ENCODE measurements around the gene SLC46A1. TPM values are rescaled to one million over a fixed set of nuclear protein-coding genes. Genes with fewer than 3 reads are reported as not detected.

The SLC46A1 gene
- total RNA-seq, 1 donor, result 3.5 TPM

DNA sequence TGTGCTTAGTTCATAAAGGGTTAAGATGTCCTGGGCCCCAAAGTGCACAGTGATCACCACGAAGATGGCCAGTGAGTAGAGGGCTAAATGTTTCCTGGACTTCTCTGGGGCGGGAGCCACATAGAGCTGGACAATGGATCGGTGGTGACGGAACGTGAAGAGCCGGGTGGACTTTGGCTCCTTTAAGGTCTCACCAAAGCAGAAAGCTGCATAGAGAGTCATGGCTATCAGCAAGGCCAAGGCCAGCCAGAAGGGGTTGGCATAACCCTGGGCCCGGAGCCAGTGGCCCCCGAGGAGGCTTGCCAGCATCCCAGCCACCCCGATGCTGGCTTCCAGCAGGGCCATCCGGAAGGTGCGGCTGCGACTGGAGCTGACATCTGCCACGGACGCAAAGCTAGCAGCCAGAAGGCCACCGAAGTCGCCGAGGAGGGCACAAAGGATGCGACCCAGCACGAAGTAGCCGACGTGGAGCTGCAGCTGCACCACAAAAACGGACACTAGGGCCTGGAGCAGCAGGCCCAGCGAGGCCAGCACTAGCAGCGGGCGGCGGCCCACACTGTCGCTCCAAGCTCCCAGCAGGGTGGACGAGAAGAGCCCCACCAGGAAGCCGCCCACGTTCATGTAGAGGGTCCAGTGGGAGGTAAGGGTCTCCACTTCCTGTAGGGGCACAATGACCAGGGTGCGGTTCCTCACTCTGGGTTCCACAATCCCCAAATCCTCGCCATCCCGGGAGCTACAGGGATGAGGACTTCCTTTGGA, 1.0 kb downstream of the SLC46A1 start:
- DNase-seq (ENCODE audit: low read depth in 2 of 3, low spot score in 2 of 3), result no peak

GRCh38 chr17:28404461-28404811, 1.6 kb downstream of the SLC46A1 start:
- DNase-seq (ENCODE audit: low read depth in 2 of 3, low spot score in 2 of 3), result no peak

- DNase-seq (ENCODE audit: low read depth in 2 of 3, low spot score in 2 of 3), result no peak
These were observed 2.0 kb downstream of the SLC46A1 start for GRCh38 chr17:28404007-28404406.

DNA sequence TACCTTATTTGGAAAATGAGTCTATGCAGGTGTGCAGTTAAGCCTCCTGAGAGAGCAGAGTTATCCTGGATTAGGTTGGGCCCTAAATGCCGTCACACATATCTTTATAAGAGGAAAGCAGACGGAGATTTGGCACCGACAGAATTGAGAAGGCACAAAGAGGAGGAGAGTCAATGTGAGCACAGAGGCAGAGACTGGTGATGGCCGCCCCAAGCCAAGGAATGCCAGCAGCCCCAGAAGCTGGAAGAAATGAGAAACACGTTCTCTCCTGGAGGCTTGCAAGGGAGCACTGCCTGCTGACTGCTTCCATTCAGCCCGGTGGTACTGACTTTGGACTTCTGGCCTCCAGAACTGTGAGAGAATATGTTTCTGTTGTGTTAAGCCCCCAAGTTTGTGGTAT, 3.2 kb downstream of the SLC46A1 start:
- DNase-seq (ENCODE audit: low read depth in 2 of 3, low spot score in 2 of 3), result no peak

- no peak for DNase-seq (ENCODE audit: low read depth in 2 of 3, low spot score in 2 of 3)
These were observed 3.8 kb downstream of the SLC46A1 start for GRCh38 chr17:28402224-28402630.

DNA sequence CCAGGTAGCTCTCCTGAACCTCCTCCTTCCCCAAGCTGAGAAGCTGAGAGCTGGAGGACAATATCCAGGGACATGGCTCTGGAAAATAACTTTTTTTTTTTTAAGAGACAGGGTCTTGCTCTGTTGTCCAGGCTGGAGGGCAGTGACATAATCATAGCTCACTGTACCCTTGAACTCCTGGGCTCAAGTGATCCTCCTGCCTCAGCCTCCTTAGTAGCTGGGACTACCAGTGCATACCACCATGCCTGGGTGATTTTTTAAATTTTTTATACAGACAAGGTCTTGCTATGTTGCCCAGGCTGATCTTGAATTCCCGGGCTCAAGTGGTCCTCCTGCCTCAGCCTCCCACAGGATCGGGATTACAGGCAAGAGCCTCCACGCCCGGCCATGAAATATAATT, 6.2 kb downstream of the SLC46A1 start:
- no peak for DNase-seq (ENCODE audit: low read depth in 2 of 3, low spot score in 2 of 3)

GRCh38 chr17:28398280-28398981, 7.6 kb downstream of the SLC46A1 start:
- no peak for DNase-seq (ENCODE audit: low read depth in 2 of 3, low spot score in 2 of 3)

DNA sequence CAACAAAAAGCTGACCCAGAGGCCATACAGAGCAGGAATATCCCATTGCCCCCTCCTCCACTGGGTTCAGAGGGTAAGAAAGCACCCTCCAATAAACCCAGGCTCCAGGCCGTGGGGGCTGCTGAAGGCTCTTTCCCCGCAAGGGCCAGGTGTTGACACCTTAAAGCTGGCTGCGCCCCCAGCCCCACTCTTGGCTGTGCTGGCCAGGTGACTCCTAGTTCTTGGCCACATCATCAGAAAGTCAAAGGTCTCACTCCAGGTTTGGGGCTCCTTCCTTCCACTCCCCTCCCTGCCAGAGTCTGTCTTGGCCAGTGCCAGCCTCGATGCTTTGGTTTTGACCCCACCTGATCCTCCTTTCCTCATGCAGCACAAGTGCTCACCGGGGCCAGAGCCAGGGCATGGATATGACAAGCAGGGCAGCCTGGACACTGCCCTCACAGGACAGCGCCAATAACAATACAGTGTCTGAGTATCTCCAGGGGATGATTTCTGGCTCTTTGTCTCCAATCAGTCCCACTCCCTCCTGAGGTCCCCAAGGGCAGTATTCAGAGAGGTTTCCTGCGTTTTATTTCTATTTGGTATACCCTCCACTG, 8.2 kb downstream of the SLC46A1 start:
- no peak for DNase-seq (ENCODE audit: low read depth in 2 of 3, low spot score in 2 of 3)

- no peak for DNase-seq (ENCODE audit: low read depth in 2 of 3, low spot score in 2 of 3)
These were observed 8.7 kb downstream of the SLC46A1 start for GRCh38 chr17:28397275-28397674.

GRCh38 chr17:28396635-28397239, 9.3 kb downstream of the SLC46A1 start:
- no peak for DNase-seq (ENCODE audit: low read depth in 2 of 3, low spot score in 2 of 3)

GRCh38 chr17:28395968-28396367, 10.0 kb downstream of the SLC46A1 start:
- DNase-seq (ENCODE audit: low read depth in 2 of 3, low spot score in 2 of 3), result no peak

DNA sequence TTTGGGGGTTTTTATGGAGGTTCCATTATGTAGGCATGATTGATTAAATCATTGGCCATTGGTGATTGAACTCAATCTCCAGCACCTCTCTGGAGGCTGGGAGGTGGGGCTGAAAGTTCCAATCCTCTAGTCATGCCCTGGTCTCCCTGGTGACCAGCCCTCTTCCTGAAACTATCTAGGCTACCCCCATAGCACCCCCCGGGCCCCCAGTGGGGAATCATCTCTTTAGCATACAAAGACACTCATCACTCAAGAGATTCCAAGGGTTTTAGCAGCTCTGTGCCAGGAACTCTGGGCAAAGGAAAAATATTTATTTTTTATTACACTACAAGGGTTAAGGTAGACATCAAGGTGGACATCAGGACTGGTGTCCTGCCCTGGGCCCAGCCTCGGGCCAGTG, 10.6 kb downstream of the SLC46A1 start:
- DNase-seq (ENCODE audit: low read depth in 2 of 3, low spot score in 2 of 3), result no peak

DNA sequence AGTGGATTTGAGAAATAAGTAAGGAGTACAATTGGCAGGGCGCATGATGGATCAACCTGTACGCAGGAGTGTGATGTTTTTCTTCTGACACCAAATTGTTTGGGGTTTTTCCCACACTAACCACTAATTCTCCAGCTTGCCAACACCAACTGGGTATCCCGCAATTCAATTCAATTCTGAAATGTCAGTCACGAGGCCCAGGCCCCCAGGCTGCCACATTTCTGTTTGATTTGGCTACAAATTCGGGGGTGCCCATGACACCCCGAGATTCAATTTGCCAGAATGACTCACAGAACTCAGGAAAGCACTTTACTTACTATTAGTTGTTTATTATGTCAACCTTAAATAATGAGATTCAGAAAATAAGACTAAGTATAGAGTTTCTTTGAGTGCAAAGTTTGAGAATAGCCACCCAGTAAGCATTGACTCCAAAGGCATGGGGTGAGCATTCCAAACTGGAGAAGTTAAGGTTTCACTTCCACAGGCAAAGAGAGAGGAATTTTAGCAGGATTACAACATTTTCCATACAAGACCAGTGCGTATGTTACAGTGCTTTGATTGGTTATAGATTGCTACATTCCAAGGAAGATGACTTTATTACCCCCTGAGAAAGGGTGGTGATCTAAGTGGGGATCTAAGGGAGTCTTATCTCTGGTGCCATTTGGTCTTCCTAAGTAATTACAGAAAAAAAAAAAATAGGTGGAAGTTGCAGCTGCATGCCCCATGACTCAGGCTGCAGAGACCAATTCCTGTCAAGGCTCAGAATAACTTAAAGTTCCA, 11.5 kb downstream of the SLC46A1 start:
- no peak for DNase-seq (ENCODE audit: low read depth in 2 of 3, low spot score in 2 of 3)

DNA sequence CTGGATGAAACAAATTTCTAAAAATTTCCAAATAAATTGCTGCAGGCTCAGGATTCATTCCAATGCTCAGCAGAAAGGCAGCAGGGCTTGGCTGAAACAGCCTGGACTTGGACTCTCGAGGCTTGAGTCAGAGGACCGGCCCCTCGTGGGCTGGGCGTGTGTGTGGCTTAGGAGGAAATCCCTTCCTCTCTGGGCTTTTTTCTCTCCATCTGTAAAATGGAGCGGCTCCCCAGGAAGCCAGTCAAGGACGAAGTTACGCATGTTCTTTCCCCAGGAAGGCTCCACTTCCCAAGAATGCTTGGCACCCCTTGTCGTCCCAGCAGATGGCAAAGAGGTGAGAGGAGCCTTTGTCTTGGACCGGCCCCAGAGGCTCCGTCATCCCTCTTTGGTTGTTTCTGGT, 13.5 kb downstream of the SLC46A1 start:
- no peak for DNase-seq (ENCODE audit: low read depth in 2 of 3, low spot score in 2 of 3)

DNA sequence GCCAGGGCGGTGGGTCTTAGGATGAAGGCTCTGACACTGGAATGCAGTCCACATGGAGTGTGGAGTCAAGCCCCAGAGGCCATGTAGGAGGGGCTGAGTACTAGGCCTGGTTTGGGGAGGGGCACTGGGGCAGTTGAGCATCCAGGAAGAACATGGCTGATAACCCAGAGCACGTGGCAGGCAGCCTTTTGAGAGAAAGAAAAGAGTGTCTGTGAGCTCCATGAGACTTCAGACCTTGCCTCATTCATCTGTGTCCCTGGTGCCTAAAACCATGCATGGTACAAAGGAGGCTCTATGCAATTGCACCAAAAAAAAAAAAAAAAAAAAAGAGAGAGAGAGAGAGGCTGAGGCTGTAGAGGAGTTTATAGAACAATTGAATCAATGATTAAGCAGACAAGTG, 14.6 kb downstream of the SLC46A1 start:
- DNase-seq (ENCODE audit: low read depth in 2 of 3, low spot score in 2 of 3), result no peak

- no peak for DNase-seq (ENCODE audit: low read depth in 2 of 3, low spot score in 2 of 3)
These were observed 15.0 kb downstream of the SLC46A1 start for GRCh38 chr17:28390984-28391383.

DNA sequence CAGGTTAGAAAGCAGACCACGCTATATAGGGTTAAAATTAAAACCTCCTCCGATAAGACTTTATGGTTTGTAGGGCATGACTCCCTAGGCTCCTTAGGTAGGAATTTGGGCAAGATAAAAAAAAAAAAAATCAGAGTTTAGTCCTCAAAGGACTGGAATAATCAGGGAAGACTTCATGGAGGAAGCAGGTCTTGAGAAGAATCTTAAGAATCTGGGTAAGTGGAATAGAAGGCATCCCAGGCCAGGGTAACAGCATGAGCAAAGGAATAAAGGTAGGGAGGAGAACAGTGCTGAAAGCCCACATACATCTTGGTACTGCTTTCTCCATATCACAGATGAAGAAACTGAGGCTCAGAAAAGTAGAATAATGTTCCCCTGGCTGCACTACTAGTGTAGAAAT, 15.4 kb downstream of the SLC46A1 start:
- no peak for DNase-seq (ENCODE audit: low read depth in 2 of 3, low spot score in 2 of 3)

DNA sequence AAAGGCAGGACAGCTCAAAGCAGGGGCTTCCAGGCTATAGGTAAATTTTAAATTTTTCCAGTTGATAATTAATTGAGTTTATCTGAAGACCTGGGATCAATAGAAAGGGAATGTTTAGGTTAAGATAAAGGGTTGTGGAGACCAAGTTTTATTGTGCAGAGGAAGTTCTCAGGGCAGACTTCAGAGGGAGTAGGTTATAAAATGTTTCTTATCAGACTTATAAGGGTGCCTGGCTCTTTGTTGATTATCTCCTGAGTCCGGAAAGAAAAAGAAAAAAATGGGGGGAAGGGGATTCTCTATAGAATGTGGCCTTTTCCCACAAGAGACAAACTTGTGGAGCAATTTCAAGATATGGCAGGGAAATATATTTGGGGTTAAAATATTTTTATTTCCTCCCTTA, 15.9 kb downstream of the SLC46A1 start:
- no peak for DNase-seq (ENCODE audit: low read depth in 2 of 3, low spot score in 2 of 3)

GRCh38 chr17:28388106-28388505, 17.9 kb downstream of the SLC46A1 start:
- DNase-seq (ENCODE audit: low read depth in 2 of 3, low spot score in 2 of 3), result no peak

DNA sequence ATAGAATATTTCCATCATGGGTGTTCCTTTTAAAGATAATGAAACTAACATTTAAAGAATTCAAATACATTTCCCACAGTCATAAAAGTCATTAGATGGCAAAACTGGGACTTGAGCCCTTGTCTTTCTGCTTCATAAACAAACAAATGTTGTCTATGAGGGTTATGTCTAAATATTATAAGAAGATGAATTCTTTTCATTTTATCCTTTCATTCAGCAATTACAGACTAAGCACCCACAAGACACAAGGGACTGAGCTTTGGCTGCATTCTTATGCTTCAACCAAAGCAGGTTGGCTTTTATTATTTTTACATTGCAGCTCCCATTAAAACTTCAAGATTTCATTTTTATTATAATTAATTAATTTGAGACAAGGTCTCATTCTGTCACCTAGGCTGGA, 19.6 kb downstream of the SLC46A1 start:
- no peak for DNase-seq (ENCODE audit: low read depth in 2 of 3, low spot score in 2 of 3)

- no peak for DNase-seq (ENCODE audit: low read depth in 2 of 3, low spot score in 2 of 3)
These were observed 20.6 kb downstream of the SLC46A1 start for GRCh38 chr17:28385406-28385805.
